Loucy (cell line): Measurements from ENCODE around the gene ADARB1.

Experiments used
- H2AFZ ChIP-seq: fragments of 200-600 bp; sonication (generic); 2 replicates; pipeline ENCODE4 v1.6.0; 2016; ENCODE audit warnings: antibody characterized with exemption, mild to moderate bottlenecking, low read length, moderate library complexity
- H3F3A ChIP-seq: fragments of 200-600 bp; 2 replicates; pipeline ENCODE4 v1.6.0; 2016; ENCODE audit warnings: antibody characterized with exemption, low read depth, mild to moderate bottlenecking
- H3K27me3 ChIP-seq: fragments of 200-600 bp; sonication (generic); 2 replicates; pipeline ENCODE4 v1.6.1; 2014; ENCODE audit warnings: low read length, mild to moderate bottlenecking; ENCODE audit not compliant: insufficient read depth, poor library complexity, severe bottlenecking
- H3K36me3 ChIP-seq: fragments of 200-600 bp; sonication (generic); 2 replicates; pipeline ENCODE4 v1.6.1; 2016; ENCODE audit warnings: low read length; ENCODE audit not compliant: insufficient read depth
- H3K4me1 ChIP-seq: fragments of 200-600 bp; sonication (generic); 2 replicates; pipeline ENCODE4 v1.5.1; 2014; ENCODE audit warnings: low read length, mild to moderate bottlenecking; ENCODE audit not compliant: insufficient read depth, poor library complexity, severe bottlenecking
- H3K4me2 ChIP-seq: fragments of 200-600 bp; sonication (generic); 2 replicates; pipeline ENCODE4 v1.6.0; 2014; ENCODE audit warnings: antibody characterized with exemption, low read length, low read depth, mild to moderate bottlenecking; ENCODE audit not compliant: poor library complexity, severe bottlenecking
- H3K4me3 ChIP-seq: fragments of 200-600 bp; sonication (generic); 2 replicates; pipeline ENCODE4 v1.5.1; 2014; ENCODE audit warnings: low read length, mild to moderate bottlenecking, mixed read lengths; ENCODE audit not compliant: poor library complexity, severe bottlenecking
- H3K79me2 ChIP-seq: fragments of 200-600 bp; sonication (generic); 2 replicates; pipeline ENCODE4 v1.6.1; 2014; ENCODE audit warnings: low read length; ENCODE audit not compliant: insufficient read depth
- H3K9ac ChIP-seq: fragments of 200-600 bp; sonication (generic); 2 replicates; pipeline ENCODE4 v1.6.0; 2014; ENCODE audit warnings: mild to moderate bottlenecking, low read depth, low read length, moderate library complexity; ENCODE audit not compliant: poor library complexity, severe bottlenecking
- H3K9me2 ChIP-seq: fragments of 200-600 bp; sonication (generic); replicated peaks from 2 replicates; pipeline ENCODE4 v1.6.1; 2016; ENCODE audit warnings: low read depth, low read length, mixed read lengths
- H3K9me3 ChIP-seq: fragments of 200-600 bp; sonication (generic); 2 replicates; pipeline ENCODE4 v1.6.1; 2014; ENCODE audit warnings: mild to moderate bottlenecking, antibody characterized with exemption, low read length, low read depth; ENCODE audit not compliant: insufficient read depth
- H4K20me1 ChIP-seq: fragments of 200-600 bp; sonication (generic); 2 replicates; pipeline ENCODE4 v1.6.0; 2014; ENCODE audit warnings: antibody characterized with exemption, low read length, mild to moderate bottlenecking; ENCODE audit not compliant: insufficient read depth, poor library complexity, severe bottlenecking
- CTCF ChIP-seq: fragments of 200-600 bp; sonication (generic); conservative IDR thresholded peaks from 2 replicates; pipeline ENCODE4 v1.5.1; 2014; ENCODE audit warnings: mild to moderate bottlenecking, antibody characterized with exemption, low read length
- EZH2phosphoT487 ChIP-seq: fragments of 200-600 bp; IDR thresholded peaks from 2 replicates; pipeline ENCODE4 v1.6.1; 2018; ENCODE audit warnings: antibody characterized with exemption, mild to moderate bottlenecking, moderate library complexity, borderline replicate concordance

Gene ADARB1

GRCh38 chr21:45114475-45114874, 40.1 kb downstream of the ADARB1 start:
- Histone ChIP-seq H3K4me1 (peaks cover 39% of the 10 kb centered on the region), H3K79me2 (peaks cover 33% of the 10 kb centered on the region; the same call in 1 of the 2 replicates), H3K9ac (no peak overlapping the region), H3K4me2 (no peak overlapping the region), H3K27me3 (no peaks in the 10 kb centered on the region), H3K9me2 (no peaks in the 10 kb centered on the region), H3F3A (peaks cover 6% of the 10 kb centered on the region; the same call in 1 of the 2 replicates), H3K4me3 (no peak overlapping the region), H3K9me3 (no peaks in the 10 kb centered on the region), H2AFZ (no peak overlapping the region), H3K36me3 (no peaks in the 10 kb centered on the region), H4K20me1 (no peaks in the 10 kb centered on the region)
- TF ChIP-seq CTCF: no peak

DNA sequence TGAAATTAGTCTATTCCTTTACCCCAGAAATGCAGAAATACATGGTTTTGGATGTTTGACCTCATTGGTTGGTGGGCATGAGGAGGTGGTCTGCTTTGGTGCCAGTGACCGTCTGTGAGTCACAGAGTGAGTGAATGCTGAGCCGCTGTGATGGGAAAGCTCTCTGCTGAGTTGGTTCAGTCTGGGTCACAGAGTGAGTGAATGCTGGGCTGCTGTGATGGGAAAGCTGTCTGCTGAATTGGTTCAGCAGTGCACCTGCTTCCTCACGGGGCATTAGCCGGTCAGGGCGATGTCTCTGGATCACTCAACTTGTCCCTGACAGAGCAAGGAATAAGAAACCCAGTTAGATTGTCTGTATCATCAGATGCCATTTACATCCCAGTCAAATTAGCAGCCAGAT, 40.8 kb downstream of the ADARB1 start:
- no peak overlapping the region for H3K4me2 ChIP-seq
- no peak for TF ChIP-seq EZH2phosphoT487
- TF ChIP-seq CTCF: no peak
- H3K4me3 ChIP-seq: no peak overlapping the region
- peaks cover 2% of the 10 kb centered on the region; the same call in 1 of the 2 replicates for H3F3A ChIP-seq
- no peaks in the 10 kb centered on the region for H3K9me3 ChIP-seq
- no peaks in the 10 kb centered on the region for H3K36me3 ChIP-seq
- no peak overlapping the region for H3K9ac ChIP-seq
- H2AFZ ChIP-seq: no peak overlapping the region
- no peaks in the 10 kb centered on the region for H3K27me3 ChIP-seq
- H4K20me1 ChIP-seq: no peaks in the 10 kb centered on the region
- peaks cover 33% of the 10 kb centered on the region; the same call in 1 of the 2 replicates for H3K79me2 ChIP-seq
- no peaks in the 10 kb centered on the region for H3K9me2 ChIP-seq
- H3K4me1 ChIP-seq: peaks cover 32% of the 10 kb centered on the region

- no peak overlapping the region for H2AFZ ChIP-seq
- no peak overlapping the region for H3K4me3 ChIP-seq
- H3K4me2 ChIP-seq: no peak overlapping the region
- no peaks in the 10 kb centered on the region for H3K27me3 ChIP-seq
- no peaks in the 10 kb centered on the region for H3F3A ChIP-seq
- no peak overlapping the region for H3K9ac ChIP-seq
- H3K9me3 ChIP-seq: no peaks in the 10 kb centered on the region
- H3K4me1 ChIP-seq: peaks cover 23% of the 10 kb centered on the region
- H3K9me2 ChIP-seq: no peaks in the 10 kb centered on the region
- no peak for TF ChIP-seq EZH2phosphoT487
- TF ChIP-seq CTCF: no peak
- H4K20me1 ChIP-seq: no peaks in the 10 kb centered on the region
- H3K79me2 ChIP-seq: peaks cover 33% of the 10 kb centered on the region; the same call in 1 of the 2 replicates
- H3K36me3 ChIP-seq: no peaks in the 10 kb centered on the region
These were observed 41.7 kb downstream of the ADARB1 start for GRCh38 chr21:45116066-45116465.
